T47D (cell line): ENCODE results near the gene PI4KA.

Experiments used
- DNase-seq, 2 experiments: peaks; one replicate each; pipeline versions ENCODE4 v3.0.0 to v3.0.0-alpha.2; 2011 to 2012; ENCODE audit warnings: low read depth in 1 of 2, low spot score in 1 of 2
- JUND ChIP-seq: IDR thresholded peaks from 2 replicates; pipeline ENCODE4 v1.6.1; 2012; ENCODE audit warnings: low read depth
- in situ Hi-C: cut with HindIII; loops from 2 replicates; pipeline ENCODE4 v1.10.0; 2016; ENCODE audit warnings: low sequenced_read_pairs, low pct_unique_long_range_greater_than_20kb

Gene PI4KA

GRCh38 chr22:20889904-20890540, 31.4 kb upstream of the PI4KA start:
- no peak for DNase-seq
- in situ Hi-C loops = no loop called here
- no peak for TF ChIP-seq JUND

GRCh38 chr22:20889025-20889704, 30.6 kb upstream of the PI4KA start:
- TF ChIP-seq JUND = no peak
- DNase-seq = no peak
- in situ Hi-C loops = no loop called here

- in situ Hi-C loops = no loop called here
- no peak; the same call in 1 of the 2 replicates for TF ChIP-seq JUND
- DNase-seq = peak in 1 of 2 experiments; percentile 96
Observed at GRCh38 chr22:20887375-20887774, 28.8 kb upstream of the PI4KA start.

GRCh38 chr22:20885557-20886323, 27.1 kb upstream of the PI4KA start:
- no peak for TF ChIP-seq JUND
- DNase-seq = peak; percentile 64 to 91
- in situ Hi-C loops = no loop called here

- in situ Hi-C loops = no loop called here
- no peak for DNase-seq
- no peak for TF ChIP-seq JUND
Observed at GRCh38 chr22:20885017-20885556, 26.5 kb upstream of the PI4KA start.

GRCh38 chr22:20884454-20884853, 25.8 kb upstream of the PI4KA start:
- TF ChIP-seq JUND = no peak
- no peak for DNase-seq
- in situ Hi-C loops = no loop called here

GRCh38 chr22:20882855-20883254, 24.2 kb upstream of the PI4KA start:
- in situ Hi-C loops = no loop called here
- no peak for TF ChIP-seq JUND
- no peak for DNase-seq

- no peak for TF ChIP-seq JUND
- no peak for DNase-seq
- in situ Hi-C loops = no loop called here
Observed at GRCh38 chr22:20881869-20882815, 23.5 kb upstream of the PI4KA start.

- TF ChIP-seq JUND = no peak
- in situ Hi-C loops = no loop called here
- peak in 1 of 2 experiments; percentile 45 for DNase-seq
Observed at GRCh38 chr22:20881231-20881630, 22.6 kb upstream of the PI4KA start.

- in situ Hi-C loops = no loop called here
- TF ChIP-seq JUND = no peak
- DNase-seq = no peak
Observed at GRCh38 chr22:20877715-20878114, 19.1 kb upstream of the PI4KA start.

- in situ Hi-C loops = no loop called here
- TF ChIP-seq JUND = no peak
Observed at GRCh38 chr22:20875296-20875695, 16.7 kb upstream of the PI4KA start.

GRCh38 chr22:20873214-20873613, 14.6 kb upstream of the PI4KA start:
- no peak for TF ChIP-seq JUND
- no peak for DNase-seq
- in situ Hi-C loops = no loop called here

More at GRCh38 chr22:20875296-20875695, 16.7 kb upstream of the PI4KA start:
- DNase-seq = no peak
